GM19351 (cell line): ENCODE data around the gene HS1BP3.
A peak's percentile ranks its signal among the peaks of the same experiment; 100 is the strongest.

Experiments used
- ATAC-seq: cut with Tn5 transposase; IDR thresholded peaks from one replicate; pipeline ENCODE4 v1.9.1; 2021; ENCODE audit warnings: mild to moderate bottlenecking, moderate library complexity; ENCODE audit not compliant: unreplicated experiment

The HS1BP3 gene

GRCh38 chr2:20664431-20665242 lies 13.7 kb upstream of the HS1BP3 start:
- ATAC-seq = no peak

DNA sequence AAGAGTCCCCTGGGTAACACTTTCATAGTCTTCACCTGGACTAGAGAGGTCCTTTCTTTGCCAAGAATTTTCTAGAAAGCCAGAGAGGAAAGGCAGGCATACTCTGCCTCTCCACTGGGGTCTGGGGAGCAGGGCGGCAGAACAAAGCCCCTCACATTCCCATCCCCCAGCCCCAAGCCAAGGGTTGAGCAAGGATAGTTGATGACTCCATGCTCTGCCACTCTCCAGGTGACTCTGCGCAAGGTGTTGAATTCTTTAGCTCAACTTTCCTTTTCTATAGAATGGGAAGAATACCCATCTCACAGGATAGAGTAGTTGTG lies 13.1 kb upstream of the HS1BP3 start:
- ATAC-seq = no peak

- ATAC-seq = no peak
Measured at GRCh38 chr2:20663196-20664070, 12.5 kb upstream of the HS1BP3 start.

GRCh38 chr2:20662308-20662937 lies 11.5 kb upstream of the HS1BP3 start:
- no peak for ATAC-seq

GRCh38 chr2:20661421-20662307 lies 10.8 kb upstream of the HS1BP3 start:
- peak; percentile 60 for ATAC-seq

DNA sequence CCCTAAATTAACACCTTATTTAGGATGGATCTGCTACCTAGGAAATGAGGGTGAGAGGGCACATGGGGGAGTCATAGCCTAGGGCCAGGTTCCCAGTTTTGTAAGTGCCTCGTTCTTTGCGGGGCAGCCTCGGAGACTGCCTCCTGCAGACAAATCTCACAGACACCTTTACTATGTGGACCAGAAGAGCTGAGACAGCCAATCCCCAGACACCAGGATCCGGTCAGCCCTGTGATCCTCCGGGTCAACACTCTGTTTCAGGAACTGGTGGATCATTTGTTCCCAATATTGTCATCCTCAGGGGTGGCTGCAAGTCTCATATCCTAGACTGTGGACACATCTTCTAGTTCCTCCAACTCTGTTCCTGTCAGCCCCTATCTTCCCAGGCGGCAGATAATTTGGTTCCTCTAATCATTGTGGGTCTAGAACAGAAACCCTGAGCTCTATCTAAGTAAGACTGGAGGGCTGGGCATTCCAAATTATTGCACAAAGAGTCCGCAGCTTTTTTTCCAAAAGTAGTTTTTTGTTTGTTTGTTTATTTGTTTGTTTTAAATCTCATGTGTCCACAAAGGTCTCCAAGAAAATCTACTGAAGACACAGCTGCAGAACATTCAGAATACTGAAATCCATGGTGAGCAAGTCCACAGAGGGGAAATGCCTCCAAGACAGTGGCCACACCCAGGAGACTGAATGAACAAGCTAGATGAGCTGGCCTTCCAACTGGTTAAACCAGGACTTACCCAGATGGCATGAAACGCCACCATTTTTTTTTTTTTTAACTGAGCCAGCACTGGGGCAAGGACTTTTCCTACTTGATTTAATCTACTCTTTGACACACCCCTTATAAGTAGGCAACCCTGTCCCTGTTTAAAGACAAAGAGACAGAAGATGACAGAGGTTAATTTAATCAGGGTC lies 9.9 kb upstream of the HS1BP3 start:
- no peak for ATAC-seq

GRCh38 chr2:20657522-20658235 lies 6.8 kb upstream of the HS1BP3 start:
- ATAC-seq = no peak

DNA sequence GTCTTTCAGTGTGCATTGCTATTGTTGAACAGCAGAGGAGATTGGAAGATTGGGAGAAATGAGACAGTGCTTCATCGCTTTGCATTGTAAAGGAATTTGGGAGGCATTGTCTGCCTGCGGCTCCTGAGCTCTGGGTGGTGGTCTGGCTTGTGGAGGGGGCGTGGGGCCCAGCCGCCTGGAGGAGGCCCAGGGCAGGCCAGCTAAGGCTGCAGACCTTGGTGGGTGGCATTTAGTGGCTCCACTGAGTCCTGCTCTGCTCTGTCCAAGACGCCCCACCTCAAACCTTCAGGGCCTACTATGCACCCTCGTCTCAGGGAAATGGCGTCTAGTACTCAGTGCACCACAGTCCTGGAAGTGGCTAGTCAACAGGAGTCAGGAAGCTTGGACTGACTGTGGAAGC lies 5.7 kb upstream of the HS1BP3 start:
- no peak for ATAC-seq

DNA sequence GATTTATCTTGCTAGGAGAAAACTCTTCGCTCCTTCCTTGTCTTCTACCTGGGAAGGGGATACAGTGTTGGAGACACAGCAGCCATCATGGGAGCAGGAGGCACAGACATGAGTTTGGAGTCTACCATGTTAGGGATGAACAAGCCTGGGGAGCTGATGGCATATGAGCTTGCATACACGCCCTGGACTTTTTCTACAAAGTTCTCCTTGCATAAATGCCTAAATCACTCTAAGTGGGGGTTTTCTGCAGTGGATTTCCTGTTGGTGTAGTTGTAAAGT lies 3.6 kb upstream of the HS1BP3 start:
- no peak for ATAC-seq

DNA sequence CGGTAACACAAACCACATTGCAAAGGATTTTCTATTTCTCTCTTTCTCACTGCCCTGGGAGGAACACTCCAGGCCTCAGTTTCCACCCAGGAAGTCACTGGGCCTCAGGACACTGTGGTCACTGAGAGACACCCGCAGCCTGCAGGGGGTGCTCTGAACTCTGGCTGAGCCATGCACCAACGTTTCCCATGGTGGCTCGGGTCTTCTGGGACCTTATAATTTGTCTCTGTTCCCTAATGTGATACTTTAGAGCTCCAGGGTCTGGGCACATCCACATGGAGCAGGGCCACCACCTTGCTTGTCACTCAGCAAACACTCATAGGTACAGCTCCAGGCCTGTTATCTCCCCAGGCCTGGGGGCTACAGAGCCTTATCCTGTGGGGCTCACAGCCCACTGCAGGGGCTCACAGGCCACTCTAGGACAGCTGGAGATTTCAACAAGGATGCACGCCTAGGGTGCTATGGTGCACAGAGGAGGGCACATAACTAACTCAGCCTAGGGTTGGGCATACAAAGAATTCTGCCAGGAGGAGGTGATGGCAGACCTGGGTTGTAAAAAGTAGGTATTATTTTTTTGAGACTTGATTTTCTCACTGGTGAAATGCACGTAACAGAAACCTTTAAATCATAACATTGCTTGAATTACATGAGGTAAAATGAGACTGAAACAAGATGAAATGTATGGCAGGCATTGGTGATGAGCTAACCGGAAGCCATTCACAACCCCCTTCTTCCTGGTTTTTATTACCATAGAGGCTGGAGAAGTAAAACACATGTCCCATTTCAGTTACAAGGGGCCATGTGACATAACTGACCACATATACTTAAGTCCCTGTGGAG lies 3.0 kb upstream of the HS1BP3 start:
- no peak for ATAC-seq

DNA sequence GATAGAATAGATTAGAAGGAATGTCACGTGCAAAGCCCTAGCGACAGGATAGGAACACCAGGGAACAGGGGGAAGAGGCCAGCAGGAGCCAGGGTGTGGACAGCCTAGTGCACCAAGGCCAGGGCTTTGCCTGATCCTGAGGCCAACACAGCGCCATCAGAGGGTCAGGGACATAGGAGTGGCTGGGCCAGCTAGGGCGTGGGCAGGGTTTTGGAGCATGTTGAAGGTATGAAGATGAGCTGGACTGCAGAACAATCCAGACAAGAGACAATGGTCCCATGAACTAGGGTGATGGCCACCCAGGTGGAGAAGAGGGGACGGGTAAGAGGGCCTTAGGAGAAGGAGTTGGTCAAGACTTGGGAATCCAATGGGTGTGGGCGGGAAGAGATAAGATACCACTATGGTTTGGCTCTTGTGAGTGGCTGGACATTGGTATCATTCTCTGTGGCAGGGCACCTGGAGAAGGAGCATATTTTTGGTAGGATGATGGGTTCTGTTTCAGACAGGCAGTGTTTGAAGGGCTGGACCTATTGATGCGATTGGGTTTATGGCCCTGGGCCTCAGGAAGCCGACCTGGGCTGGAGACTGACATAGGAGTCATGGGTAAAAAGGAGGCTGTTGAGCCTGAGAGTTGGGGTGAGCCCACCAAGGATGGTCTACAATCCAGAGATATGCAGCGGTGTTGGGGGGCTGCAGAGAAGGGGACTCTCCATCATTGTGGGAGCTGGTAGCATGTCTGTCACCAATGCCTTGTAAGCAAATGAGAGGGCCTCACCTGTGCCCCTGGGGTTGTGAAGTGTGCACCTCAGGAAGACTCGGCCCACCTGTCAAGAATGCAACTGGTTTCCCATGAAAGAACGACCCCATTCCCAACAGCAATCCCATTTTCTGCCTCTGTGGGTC lies 2.0 kb upstream of the HS1BP3 start:
- ATAC-seq = no peak

DNA sequence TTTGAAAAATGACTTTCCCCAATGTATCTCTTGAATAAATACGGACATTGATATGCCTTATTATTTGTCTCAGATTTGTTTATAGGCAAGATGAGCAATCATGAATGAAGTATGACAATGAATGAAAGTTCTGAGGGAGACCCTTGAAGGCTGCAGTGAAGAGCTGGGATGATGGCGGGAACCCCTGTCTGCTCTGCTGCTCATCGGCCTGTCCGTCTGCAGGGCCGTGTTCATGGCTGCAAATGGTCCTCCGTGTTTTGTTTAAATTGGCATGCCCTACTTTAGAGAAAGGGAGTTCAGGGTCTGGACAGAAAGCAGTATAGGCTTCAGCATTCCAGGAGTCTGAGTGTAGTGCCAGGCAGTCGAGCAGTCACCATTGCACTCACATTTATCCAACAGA lies 1.2 kb upstream of the HS1BP3 start:
- no peak for ATAC-seq

DNA sequence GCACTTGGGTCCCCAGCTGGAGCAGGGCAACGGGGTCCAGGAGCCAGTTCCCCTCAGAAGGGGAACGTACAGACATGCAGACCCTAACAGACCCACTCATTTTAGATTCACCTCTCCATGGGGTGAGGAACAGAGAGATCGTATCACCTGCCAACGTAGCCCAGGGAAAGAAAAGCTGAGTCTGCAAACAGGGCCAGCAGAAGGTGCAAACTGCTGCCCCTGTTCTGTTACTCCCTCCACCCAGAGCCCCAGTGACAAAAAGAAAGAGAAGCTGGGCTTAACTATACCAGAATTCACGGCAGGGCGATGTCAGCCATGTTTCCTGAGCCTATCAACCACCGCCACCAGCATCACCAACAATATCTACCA lies 817 bp upstream of the HS1BP3 start:
- ATAC-seq = no peak

DNA sequence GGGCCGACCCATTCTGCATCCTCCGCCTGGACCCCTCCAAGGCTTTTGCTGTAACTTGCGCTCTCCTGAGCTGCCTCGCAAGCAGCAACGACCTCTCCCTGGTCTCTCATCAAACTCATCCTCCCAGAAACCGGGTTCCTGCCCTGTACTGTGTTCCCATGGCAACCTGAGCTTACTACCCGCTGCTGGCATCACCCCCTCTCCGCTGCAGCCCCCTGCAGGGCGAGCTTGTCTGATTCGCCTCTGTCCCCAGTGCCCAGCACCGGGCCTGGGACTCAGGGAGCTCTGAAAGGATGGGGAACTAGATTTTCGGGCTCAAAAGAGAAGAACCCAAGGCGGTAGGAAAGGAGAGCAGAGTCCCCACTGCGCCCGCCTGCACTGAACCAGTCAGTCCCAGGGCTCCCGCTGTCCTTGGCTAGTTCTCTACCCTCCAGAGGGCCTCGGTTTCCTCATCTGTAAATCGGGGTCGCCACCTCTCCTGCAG lies 463 bp downstream of the HS1BP3 start:
- ATAC-seq = peak; percentile 19

DNA sequence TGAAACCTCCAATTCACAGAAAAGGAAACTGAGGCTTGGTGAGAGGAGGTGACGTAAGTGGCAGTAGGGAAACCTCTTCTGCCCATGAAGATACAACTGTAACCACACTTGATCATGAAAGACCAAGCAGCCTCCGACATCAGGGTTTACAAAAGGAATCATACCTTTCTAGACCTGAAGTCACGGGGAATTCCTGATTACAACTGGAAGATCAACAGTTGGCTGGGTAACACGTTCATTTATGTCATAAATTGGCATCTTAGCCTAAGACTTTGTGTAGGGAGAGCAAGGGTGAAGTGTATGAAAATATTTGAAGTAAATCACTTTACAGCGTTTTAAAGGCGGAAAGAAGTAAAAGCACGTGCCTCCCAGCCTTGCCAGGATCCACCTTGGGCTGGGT lies 922 bp downstream of the HS1BP3 start:
- ATAC-seq = no peak

DNA sequence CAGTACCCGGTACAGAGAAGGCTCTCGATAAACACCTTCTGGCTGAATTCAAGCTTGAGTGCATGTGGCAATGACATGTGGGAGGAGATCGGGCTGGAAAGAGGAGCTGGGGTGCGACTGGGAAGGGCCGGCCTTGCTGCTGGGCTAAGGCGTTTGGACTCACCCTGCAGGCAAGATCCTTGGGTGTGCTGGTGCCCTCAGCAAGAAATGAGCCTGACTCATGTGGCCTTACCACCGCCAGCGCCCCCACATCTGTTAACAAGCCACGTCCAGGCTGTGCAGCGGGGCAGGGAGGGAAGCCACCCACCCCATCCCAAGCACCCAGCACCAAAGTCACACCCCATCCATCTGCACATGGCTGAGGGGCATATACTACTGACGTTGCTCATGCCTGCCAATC lies 1.3 kb downstream of the HS1BP3 start:
- no peak for ATAC-seq

GRCh38 chr2:20648831-20649230 lies 2.1 kb downstream of the HS1BP3 start:
- ATAC-seq = no peak
